ENCODE data around the gene NSUN7.
"Not testable (repeated sequence)": the region's sequence is repeated elsewhere in the genome, so short reads cannot be mapped to it uniquely, and the experiment has no call there.

Gene NSUN7

GRCh38 chr4:40749717-40750460 is at the start of gene NSUN7:
TSS of gene NSUN7 (plus strand) at chr4:40749955. CDS start at chr4:40750694, 739 bp downstream.
- peak; percentile 75 for DNase-seq

GRCh38 chr4:40702137-40702799 is 47.5 kb upstream of the NSUN7 start:
- DNase-seq, result no peak

GRCh38 chr4:40702800-40703151 is 47.0 kb upstream of the NSUN7 start:
- DNase-seq, result no peak

- DNase-seq, result no peak
These were observed 45.7 kb upstream of the NSUN7 start for GRCh38 chr4:40704073-40704472.

- no peak for DNase-seq
These were observed 39.1 kb upstream of the NSUN7 start for GRCh38 chr4:40710484-40711254.

GRCh38 chr4:40713001-40713400 is 36.8 kb upstream of the NSUN7 start:
- not testable (repeated sequence) for DNase-seq

- no peak for DNase-seq
These were observed 36.0 kb upstream of the NSUN7 start for GRCh38 chr4:40713798-40714197.

- DNase-seq, result no peak
These were observed 31.2 kb upstream of the NSUN7 start for GRCh38 chr4:40718586-40718985.

GRCh38 chr4:40719008-40719623 is 30.6 kb upstream of the NSUN7 start:
- DNase-seq, result no peak

- DNase-seq, result no peak
These were observed 29.4 kb upstream of the NSUN7 start for GRCh38 chr4:40720351-40720750.

- DNase-seq, result no peak
These were observed 28.8 kb upstream of the NSUN7 start for GRCh38 chr4:40720916-40721315.

GRCh38 chr4:40721730-40722171 is 28.0 kb upstream of the NSUN7 start:
- no peak for DNase-seq

GRCh38 chr4:40722576-40723161 is 27.1 kb upstream of the NSUN7 start:
- DNase-seq, result no peak

GRCh38 chr4:40723728-40724127 is 26.0 kb upstream of the NSUN7 start:
- no peak for DNase-seq

- no peak for DNase-seq
These were observed 21.4 kb upstream of the NSUN7 start for GRCh38 chr4:40728333-40728732.

- DNase-seq, result no peak
These were observed 20.2 kb upstream of the NSUN7 start for GRCh38 chr4:40729555-40729954.

- DNase-seq, result no peak
These were observed 19.6 kb upstream of the NSUN7 start for GRCh38 chr4:40730091-40730679.

- DNase-seq, result no peak
These were observed 18.4 kb upstream of the NSUN7 start for GRCh38 chr4:40731361-40731760.

- DNase-seq, result no peak
These were observed 17.9 kb upstream of the NSUN7 start for GRCh38 chr4:40731792-40732245.

GRCh38 chr4:40733752-40734151 is 16.0 kb upstream of the NSUN7 start:
- DNase-seq, result no peak

- no peak for DNase-seq
These were observed 15.3 kb upstream of the NSUN7 start for GRCh38 chr4:40734497-40734896.

- DNase-seq, result no peak
These were observed 12.8 kb upstream of the NSUN7 start for GRCh38 chr4:40736910-40737309.

All from right forelimb (tissue), 1 donor.